ENCODE measurements around the gene HSP90AB1. TPM values are rescaled to one million over a fixed set of nuclear protein-coding genes. Genes with fewer than 3 reads are reported as not detected.

HSP90AB1 gene
- total and polyA plus RNA-seq, 2 of the 8 experiments (the other 6 are each of a cell fraction or from before 2014, with no cell fraction given): 1,564 to 2,297 TPM

DNA sequence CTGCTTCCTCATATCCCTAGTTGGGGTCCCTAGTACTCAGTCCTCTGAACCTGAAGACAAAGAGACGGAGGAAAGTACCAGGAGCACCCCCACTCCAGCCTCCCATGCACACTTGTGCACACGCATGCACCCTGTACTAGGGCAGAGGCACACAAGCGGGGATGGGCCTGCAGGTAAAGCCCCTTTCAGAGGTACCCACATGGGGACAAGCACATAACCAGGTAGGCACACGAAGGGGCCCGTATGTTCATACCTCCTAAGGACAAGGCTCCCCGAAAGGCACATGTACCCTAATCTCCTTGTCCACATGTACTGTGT is 24.5 kb downstream of the HSP90AB1 start:
- no peak overlapping the region for H3K9ac ChIP-seq (replicated peaks in 1 of 4; ENCODE audit: extremely low read depth in 1 of 4, low read depth in 3 of 4, low read length in 3 of 4)
- peak overlapping the region; percentile 87 for H4K91ac ChIP-seq (replicated peaks; ENCODE audit: insufficient read length, low read length)
- peaks cover 0 to 3% of the 10 kb centered on the region in 2 experiments for H4K20me1 ChIP-seq (replicated peaks in 1 of 2; ENCODE audit: control insufficient read depth in 1 of 2, insufficient read depth in 2 of 2, low read length in 2 of 2)
- H3K4me1 ChIP-seq (replicated peaks in 1 of 4; ENCODE audit: control insufficient read depth in 3 of 4, insufficient read depth in 4 of 4, low read length in 3 of 4): peaks cover 12 to 33% (median 14%) of the 10 kb centered on the region in 4 experiments
- H3K4ac ChIP-seq (replicated peaks; ENCODE audit: insufficient read length, low read depth, low read length): no peak overlapping the region
- H2BK120ac ChIP-seq (replicated peaks; ENCODE audit: low read depth, low read length): no peak overlapping the region
- peak overlapping the region; percentile 60; the same call in 1 of the 2 replicates for H2BK12ac ChIP-seq (ENCODE audit: low read depth, low read length)
- H2AK5ac ChIP-seq (ENCODE audit: low read depth, low read length): no peak overlapping the region
- peak overlapping the region; percentile 74 to 82 for H3K4me2 ChIP-seq (ENCODE audit: insufficient read depth in 1 of 2, low read depth in 2 of 2, low read length in 2 of 2)
- WGBS, 2 experiments (ENCODE audit: extremely low coverage in 1 of 2, insufficient coverage in 1 of 2, insufficient read length in 1 of 2, insufficient replicate concordance in 2 of 2, low coverage in 1 of 2, low lambda C conversion rate in 2 of 2, missing lambda C conversion rate in 1 of 2): 74% methylated on average over 6 of the region's 6 CpGs; no CpG with 5 or more reads in 1 of the 2 experiments
- H3K14ac ChIP-seq (ENCODE audit: insufficient read length): no peak overlapping the region
- no peaks in the 10 kb centered on the region; the same call in 1 of the 2 replicates for H3K79me1 ChIP-seq (ENCODE audit: low read depth, low read length)
- FAIRE-seq (no peak), DNase-seq (ENCODE audit: low read depth in 1 of 2, low spot score in 2 of 2) (peak in 1 of 2 experiments; percentile 57)
- peak overlapping the region; percentile 29; the same call in 1 of the 2 replicates for H2BK20ac ChIP-seq (ENCODE audit: low read length)
- H3K79me2 ChIP-seq (ENCODE audit: control insufficient read depth in 1 of 2, insufficient read depth in 2 of 2, low read length in 2 of 2): no peaks in the 10 kb centered on the region
- H3K56ac ChIP-seq (replicated peaks; ENCODE audit: insufficient read length, low read depth, low read length): no peak overlapping the region
- H3K27me3 ChIP-seq (replicated peaks in 1 of 4; ENCODE audit: control insufficient read depth in 3 of 4, extremely low read depth in 1 of 4, insufficient read depth in 3 of 4, low read length in 3 of 4): peaks cover 0 to 3% (median 1%) of the 10 kb centered on the region in 4 experiments; a peak in 2 of 7 replicates
- H3K23me2 ChIP-seq (ENCODE audit: low read depth, low read length): peaks cover 6% of the 10 kb centered on the region; the same call in 1 of the 2 replicates
- POLR2A ChIA-PET (ENCODE audit: partially characterized antibody): interaction anchor here (1.0 to 12.0 kb wide), 9 partner anchors 9 to 45 kb away, joined by 3 to 138 read pairs (median 12); partner anchors contain the start of genes AARS2, HSP90AB1 and SLC35B2
- peak overlapping the region; percentile 68 for H3K18ac ChIP-seq (ENCODE audit: extremely low read depth, low read length)
- H2BK15ac ChIP-seq (ENCODE audit: low read length): peak overlapping the region; percentile 55; the same call in 1 of the 2 replicates
- H2BK5ac ChIP-seq (ENCODE audit: low read depth, low read length): peak overlapping the region; percentile 4; the same call in 1 of the 2 replicates
- H3K23ac ChIP-seq (ENCODE audit: insufficient read length): no peak overlapping the region
- peaks cover 0 to 9% (median 3%) of the 10 kb centered on the region in 4 experiments; a peak in 4 of 8 replicates for H3K36me3 ChIP-seq (ENCODE audit: control insufficient read depth in 2 of 4, insufficient read depth in 4 of 4, low read length in 3 of 4)
- no peak overlapping the region for H2AFZ ChIP-seq (ENCODE audit: low read length)
- no peak overlapping the region for H4K5ac ChIP-seq (ENCODE audit: insufficient read length, low read depth, low read length)
- no peak overlapping the region for H3K27ac ChIP-seq (ENCODE audit: low read depth, low read length)
- no peak overlapping the region for H4K8ac ChIP-seq (ENCODE audit: extremely low read depth, insufficient read depth, low read length)
- peak overlapping the region; percentile 33 to 60 (median 46) for H3K4me3 ChIP-seq (ENCODE audit: extremely low read depth in 1 of 4, insufficient read depth in 2 of 4, low read depth in 3 of 4, low read length in 4 of 4)
- CTCF ChIA-PET (ENCODE audit: partially characterized antibody): interaction anchor here (1.0 to 19.0 kb wide), 5 partner anchors 14 to 73 kb away, joined by 3 to 330 read pairs (median 3); partner anchors contain the start of gene AARS2
- no peaks in the 10 kb centered on the region for H3K9me3 ChIP-seq (ENCODE audit: insufficient read depth in 2 of 2, low read depth in 1 of 2, low read length in 1 of 2)
- TF ChIP-seq CHD2 (IDR thresholded peaks at IDR 0.05; ENCODE audit: low read length): no peak
- TF ChIP-seq EP300 (IDR thresholded peaks at IDR 0.05; ENCODE audit: borderline replicate concordance in 1 of 2, low read depth in 2 of 2, low read length in 2 of 2): no peak
- no peak for TF ChIP-seq BACH1 (IDR thresholded peaks at IDR 0.05; ENCODE audit: low read length)
- TF ChIP-seq ZNF274 (IDR thresholded peaks at IDR 0.05; ENCODE audit: borderline replicate concordance, extremely low read depth, low read length): no peak
- no peak for TF ChIP-seq TAF7 (optimal IDR thresholded peaks at IDR 0.05; ENCODE audit: borderline replicate concordance, low read depth, low read length)
- TF ChIP-seq RAD21 (IDR thresholded peaks at IDR 0.05 in 1 of 2, conservative IDR thresholded peaks at IDR 0.05 in 1 of 2; ENCODE audit: low read depth in 2 of 2, low read length in 2 of 2): no peak
- no peak for TF ChIP-seq SP2 (IDR thresholded peaks at IDR 0.05; ENCODE audit: low read length)
- no peak for TF ChIP-seq RXRA (IDR thresholded peaks at IDR 0.05; ENCODE audit: insufficient read depth, low read depth, low read length)
- TF ChIP-seq MAFK (IDR thresholded peaks at IDR 0.05; ENCODE audit: low read depth, low read length): no peak
